Stimulated activated CD8-positive, alpha-beta memory T cell treated with anti-CD3 and anti-CD28 coated beads, Interleukin-4, amount 100 ng/mL, for 4 hours (primary cell): ENCODE data around the gene B4GAT1.
"Not testable (repeated sequence)": the region's sequence is repeated elsewhere in the genome, so short reads cannot be mapped to it uniquely, and the experiment has no call there.

Experiments used
- DNase-seq, 2 donors: peaks; one replicate each; pipeline ENCODE4 v3.0.0-alpha.2; 2020; ENCODE audit warnings: low read depth in 2 of 2, low spot score in 1 of 2

Gene B4GAT1

GRCh38 chr11:66347425-66348276, at the start of gene B4GAT1:
TSS of gene B4GAT1 (minus strand) at chr11:66347629. CDS start at chr11:66347545, 84 bp downstream.
- peak; percentile 56 to 62 for DNase-seq

- no peak for DNase-seq
Measured at GRCh38 chr11:66393954-66394353, 46.5 kb upstream of the B4GAT1 start.

GRCh38 chr11:66391322-66391721, 43.9 kb upstream of the B4GAT1 start:
- no peak for DNase-seq

- peak; percentile 33 to 39 for DNase-seq
Measured at GRCh38 chr11:66388780-66389386, 41.5 kb upstream of the B4GAT1 start.

GRCh38 chr11:66386171-66387069, 39.0 kb upstream of the B4GAT1 start:
- DNase-seq, result peak; percentile 61 to 79

GRCh38 chr11:66384316-66384715, 36.9 kb upstream of the B4GAT1 start:
- DNase-seq, result not testable (repeated sequence)

GRCh38 chr11:66380264-66380663, 32.8 kb upstream of the B4GAT1 start:
- DNase-seq, result not testable (repeated sequence)

GRCh38 chr11:66373690-66374287, 26.4 kb upstream of the B4GAT1 start:
- not testable (repeated sequence) for DNase-seq

GRCh38 chr11:66373265-66373664, 25.8 kb upstream of the B4GAT1 start:
- no peak for DNase-seq

- DNase-seq, result peak; percentile 34 to 71
Measured at GRCh38 chr11:66371627-66372415, 24.4 kb upstream of the B4GAT1 start, which contains the start of gene SLC29A2. TSS of gene SLC29A2 (minus strand) at chr11:66371760. CDS start at chr11:66371591, 169 bp downstream.

GRCh38 chr11:66369073-66369894, 21.9 kb upstream of the B4GAT1 start:
- DNase-seq, result no peak

GRCh38 chr11:66368484-66368883, 21.1 kb upstream of the B4GAT1 start:
- DNase-seq, result no peak

GRCh38 chr11:66367561-66368312, 20.3 kb upstream of the B4GAT1 start:
- DNase-seq, result no peak

GRCh38 chr11:66366844-66367477, 19.5 kb upstream of the B4GAT1 start:
- DNase-seq, result no peak

- no peak for DNase-seq
Measured at GRCh38 chr11:66365711-66366619, 18.5 kb upstream of the B4GAT1 start.

- no peak for DNase-seq
Measured at GRCh38 chr11:66365166-66365565, 17.7 kb upstream of the B4GAT1 start.
